A172 (cell line): ENCODE measurements around the gene SETD1A. TPM values are rescaled to one million over a fixed set of nuclear protein-coding genes. Genes with fewer than 3 reads are reported as not detected.

Source experiments
- DNase-seq: peaks from one replicate; pipeline ENCODE4 v3.0.0-alpha.2; 2015; ENCODE audit warnings: low spot score
- total RNA-seq: library from RNA; depleted of rRNA; stranded (reverse); fragments of >200 nt; shearing (Covaris generic); gene quantifications from 2 replicates; pipeline ENCODE4 v1.2.3, GENCODE V29; 2014; rRNA removed

The SETD1A gene
- total RNA-seq = 3.5 and 3.8 TPM in 2 replicates

DNA sequence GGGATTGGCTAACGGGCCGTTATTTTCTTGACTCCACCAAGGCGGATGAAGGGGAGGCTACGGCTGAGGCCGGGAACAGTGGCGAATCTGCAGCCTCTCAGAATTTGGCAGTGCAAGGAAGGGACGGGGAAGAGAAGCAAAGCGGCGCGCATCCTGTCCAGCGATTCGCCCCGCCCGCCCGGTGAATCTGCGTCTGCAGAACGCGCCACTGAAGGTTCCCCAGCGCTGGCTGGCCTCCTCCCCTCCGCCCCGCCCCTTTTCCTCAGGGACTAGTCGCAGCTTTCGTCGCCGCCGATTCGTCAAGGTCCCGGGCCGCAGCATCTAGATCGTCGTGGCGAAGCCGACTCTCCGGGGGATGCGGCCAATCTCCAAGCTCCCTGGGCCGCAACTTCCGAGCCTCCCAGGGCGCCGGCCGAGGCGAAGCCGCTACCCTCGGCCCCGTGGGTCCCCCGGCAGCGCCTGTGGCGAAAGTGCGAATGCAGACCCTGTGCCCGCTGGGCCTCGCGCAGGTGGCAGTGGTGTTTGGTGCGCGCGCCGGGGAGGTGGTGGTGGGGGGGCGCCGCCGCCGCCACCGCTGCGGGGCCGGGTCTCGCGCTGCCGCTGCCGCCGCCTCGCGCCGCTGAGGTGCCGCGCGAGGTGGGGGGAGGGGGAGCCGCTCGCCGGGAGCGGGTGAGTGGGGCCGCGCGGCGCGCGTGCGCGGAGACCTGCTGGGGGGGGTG is at the start of gene SETD1A:
SETD1A (plus strand) TSS at position 299 of the 719 bp plus-strand sequence. CDS start 978 bp downstream, outside the sequence.
- DNase-seq = peak; percentile 94

DNA sequence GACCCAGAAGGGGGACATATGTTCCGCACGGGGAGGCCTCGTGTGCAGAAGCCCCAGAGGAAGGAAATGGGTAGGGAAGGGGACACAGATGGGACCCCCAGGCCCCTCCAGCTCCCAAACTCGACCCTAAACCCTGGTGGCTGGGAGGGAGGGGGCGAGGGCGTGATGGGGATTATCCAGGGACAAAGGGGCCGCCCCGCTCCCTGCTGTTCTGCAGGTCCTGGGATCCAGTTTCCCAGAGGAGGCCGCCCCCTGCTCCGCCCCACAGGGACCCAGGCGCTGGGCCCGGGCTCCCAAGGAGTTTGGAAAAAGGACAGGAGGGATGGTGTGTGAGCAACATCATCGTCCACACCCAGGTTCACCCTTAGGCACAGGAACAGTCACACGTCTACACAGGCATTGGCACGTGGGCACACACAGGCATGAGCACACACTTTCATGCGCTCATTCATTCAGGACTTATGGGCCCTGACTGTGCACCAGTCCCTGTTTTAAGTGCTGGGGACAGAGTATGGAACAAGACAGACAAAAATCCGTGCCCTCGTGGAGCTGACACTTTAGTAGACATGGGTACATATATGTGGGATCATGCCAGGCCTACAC is 47.0 kb upstream of the SETD1A start:
- no peak for DNase-seq

DNA sequence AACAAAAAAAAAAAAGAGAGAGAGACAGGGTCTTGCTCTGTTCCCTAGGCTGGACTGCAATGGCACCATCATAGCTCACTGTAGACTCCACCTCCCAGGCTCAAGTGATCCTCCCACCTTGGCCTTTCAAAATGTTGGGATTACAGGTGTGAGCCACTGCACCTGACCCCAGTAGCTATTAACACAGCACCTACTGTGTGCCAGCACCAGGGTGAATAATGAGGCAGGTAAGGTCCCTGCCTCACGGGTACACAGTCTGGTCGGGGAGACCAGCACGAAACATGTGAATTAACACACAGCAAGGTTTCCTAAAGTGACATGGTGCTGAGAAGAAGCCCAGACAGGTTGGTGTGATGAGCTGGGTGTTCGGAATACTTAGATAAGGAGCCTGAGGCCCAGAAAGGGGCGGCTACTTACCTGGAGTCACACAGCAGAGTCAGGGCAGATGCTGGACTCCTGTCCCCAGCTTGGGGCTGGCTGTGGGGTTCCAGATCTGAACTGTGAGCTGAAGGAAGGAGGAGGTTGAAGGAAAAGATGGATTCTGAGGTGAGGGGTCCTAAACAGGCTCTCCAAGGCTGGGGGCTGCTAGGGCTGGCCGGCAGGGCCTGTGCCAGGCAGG is 44.7 kb upstream of the SETD1A start:
- no peak for DNase-seq

DNA sequence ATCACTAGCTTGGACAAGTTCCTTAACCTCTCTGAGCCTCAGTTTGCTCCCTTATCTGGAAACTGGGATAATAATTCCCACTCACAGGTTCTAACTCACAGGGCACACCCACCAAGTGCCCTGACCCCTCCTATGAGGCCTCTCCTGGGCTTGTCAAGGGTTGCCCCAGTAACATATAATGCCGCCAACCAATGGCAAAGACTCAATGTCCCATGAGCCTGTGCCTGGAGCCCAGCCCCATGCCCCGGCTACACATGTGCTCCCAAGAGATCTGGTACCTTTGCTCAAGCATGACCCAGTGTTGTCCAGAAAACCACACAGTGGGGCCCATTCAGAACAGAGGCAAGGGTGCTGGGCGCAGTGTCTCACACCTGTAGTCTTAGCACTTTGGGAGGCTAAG is 42.7 kb upstream of the SETD1A start:
- no peak for DNase-seq

DNA sequence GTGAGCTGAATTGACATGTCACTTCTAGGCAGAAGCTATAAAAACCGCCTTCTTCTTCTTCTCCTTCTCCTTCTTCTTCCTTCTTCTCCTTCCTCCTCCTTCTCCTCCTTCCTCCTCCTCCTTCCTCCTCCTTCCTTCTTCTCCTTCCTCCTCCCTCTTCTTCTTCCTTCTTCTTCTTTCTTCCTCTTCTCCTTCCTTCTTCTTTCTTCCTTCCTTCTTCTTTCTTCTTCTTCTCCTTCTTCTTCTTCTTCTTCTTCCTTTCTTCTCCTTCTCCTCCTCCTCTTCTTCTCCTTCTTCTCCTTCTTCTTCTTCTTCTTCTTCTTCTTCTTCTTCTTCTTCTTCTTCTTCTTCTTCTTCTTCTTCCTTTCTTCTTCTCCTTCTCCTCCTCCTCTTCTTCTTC is 38.9 kb upstream of the SETD1A start:
- no peak for DNase-seq

DNA sequence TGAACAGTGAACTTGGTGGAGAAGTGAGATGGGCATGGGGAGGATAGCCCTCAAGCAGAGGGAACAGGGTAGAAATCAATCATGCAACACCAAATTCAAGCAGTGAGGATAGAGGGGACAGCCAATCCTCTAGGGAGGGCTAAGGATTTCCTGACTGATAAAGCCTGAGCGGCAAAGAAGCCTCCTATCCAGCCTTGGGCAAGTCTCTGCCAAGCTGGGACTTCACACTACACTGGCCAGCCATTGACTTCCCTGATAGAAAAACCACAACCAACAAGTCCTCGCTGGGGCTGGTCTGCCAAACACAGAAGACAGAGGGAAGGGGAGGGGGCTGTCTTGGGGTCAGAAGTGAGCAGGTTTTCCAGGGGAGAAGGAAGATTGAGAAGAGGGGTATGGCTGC is 36.7 kb upstream of the SETD1A start:
- DNase-seq = no peak

DNA sequence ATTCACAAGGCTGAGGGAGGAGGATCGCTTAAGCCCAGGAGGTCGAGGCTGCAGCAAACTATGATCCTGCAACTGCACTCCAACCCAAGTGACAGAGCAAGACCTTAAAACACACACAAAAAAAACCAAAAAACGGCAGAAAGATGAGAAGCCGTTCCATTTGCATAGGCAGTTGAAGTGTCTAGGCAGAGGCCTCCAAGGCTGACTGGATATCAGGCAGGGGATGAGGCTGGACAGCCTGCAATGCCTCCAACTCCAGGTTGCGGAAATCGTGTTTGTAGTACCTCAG is 36.2 kb upstream of the SETD1A start:
- no peak for DNase-seq

DNA sequence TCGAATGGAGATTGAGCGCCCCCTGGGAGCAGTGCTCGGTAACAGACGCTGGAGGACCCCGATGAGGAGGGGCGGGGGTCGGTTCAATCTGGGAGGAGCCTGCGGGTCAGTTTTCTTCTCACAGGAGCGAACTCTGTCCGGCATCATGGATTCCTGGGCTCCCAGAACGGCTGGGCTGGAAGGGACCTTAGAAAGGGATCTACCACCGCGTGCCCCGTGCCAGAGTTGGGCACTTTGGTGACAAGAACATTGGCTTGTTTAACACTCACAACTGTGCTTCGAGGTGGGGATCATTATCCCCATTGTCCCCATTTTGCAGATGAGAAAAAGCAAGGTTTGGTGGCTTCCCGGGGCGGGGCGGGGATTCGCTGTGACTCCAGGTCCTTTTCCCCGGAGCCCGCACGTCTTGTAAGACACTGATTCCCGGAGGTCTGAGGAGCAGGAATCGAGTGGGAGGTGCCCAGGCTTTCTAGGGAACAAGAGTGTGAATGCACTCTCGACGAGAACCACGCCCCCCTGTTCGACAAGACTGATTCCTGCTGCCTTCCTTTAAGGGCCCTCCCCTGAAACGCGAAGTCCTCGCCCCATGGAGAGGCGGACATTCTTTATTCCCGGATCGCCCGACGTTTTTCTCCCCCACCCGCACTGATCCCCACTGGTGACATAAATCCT is 35.7 kb upstream of the SETD1A start:
- DNase-seq = peak; percentile 60

DNA sequence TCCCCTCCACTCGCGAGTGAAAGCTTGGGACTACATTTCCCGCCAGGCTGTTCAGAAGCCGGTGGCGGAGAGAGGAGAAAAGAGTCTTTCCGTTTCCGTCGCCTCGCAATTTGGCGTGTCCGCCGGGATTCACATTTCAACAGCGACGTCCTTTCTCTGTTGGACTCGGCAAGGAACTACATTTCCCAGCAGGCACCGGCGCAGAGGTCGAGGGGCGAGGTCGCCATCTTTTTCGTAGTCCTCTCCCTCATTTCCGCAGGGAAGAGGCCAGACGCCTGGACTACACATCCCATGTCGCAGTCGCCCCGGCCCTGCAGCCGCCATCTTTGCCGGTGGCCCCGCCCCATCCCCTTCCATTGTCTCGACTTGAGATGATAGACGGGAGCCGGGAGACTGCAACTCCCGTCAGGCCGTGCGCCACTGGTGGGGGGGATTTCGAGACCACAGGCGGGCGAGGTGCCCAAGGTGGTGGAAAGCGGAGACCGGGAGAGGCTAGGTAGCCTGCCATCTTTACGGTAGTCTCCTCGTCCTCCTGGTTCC is 35.1 kb upstream of the SETD1A start:
- peak; percentile 99 for DNase-seq

DNA sequence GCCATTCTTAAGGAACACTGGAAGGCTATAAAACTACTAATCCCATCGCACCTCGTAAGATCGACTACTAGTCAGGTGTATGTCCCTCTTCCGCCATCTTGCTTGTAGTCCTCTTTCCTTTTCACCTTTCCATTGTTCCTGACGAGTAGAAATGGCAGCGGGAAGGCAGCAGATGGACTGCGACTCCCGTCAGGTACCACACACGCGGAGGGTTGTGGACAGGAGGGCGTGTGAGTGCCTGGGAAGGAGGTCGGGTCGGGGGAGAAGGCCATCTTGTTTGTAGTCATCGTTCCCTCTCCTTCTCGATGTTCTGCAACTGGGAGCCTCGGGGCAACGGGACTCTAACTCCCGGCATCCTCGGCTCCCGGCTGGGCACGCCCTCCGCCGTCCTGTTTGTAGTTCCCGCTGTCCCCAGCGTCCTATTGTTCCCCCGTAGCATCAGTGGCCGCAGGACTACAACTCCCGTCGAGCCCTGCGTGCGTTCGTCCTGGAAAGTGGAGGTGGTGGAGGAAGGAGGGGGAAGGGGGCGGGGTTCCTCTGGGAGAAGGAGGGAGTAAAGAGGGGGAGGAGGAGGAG is 34.5 kb upstream of the SETD1A start:
- DNase-seq = peak; percentile 99

DNA sequence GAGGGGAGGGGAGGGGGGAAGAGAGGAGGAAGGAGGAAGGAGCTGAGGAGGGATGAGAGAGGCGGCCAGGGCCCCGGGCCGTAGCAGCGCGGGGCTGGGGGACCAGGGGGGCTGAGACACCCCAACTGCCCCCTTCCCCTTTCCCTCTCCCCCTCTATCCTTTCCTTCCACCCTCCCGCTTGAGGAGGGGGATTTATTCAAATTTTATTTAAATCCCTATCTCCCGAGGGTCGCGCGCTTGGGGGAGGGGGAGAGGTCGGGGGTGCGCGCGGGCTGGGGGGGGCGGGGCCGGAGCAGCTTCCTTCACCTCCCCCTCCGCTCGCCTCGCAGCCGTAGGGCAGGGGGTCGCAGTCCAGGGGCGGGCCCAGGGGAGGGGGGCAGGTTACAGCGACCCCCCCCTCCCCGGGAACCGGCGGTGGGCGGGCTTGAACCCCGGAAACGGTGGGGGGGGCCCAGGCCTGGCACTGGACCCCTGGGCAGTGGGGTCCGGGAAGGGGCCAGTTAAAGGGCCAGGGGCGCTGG is 33.9 kb upstream of the SETD1A start, which contains the start of gene FBXL19:
FBXL19 (plus strand) TSS at position 19 of the 522 bp plus-strand sequence. CDS start 2,183 bp downstream, outside the sequence.
- no peak for DNase-seq

DNA sequence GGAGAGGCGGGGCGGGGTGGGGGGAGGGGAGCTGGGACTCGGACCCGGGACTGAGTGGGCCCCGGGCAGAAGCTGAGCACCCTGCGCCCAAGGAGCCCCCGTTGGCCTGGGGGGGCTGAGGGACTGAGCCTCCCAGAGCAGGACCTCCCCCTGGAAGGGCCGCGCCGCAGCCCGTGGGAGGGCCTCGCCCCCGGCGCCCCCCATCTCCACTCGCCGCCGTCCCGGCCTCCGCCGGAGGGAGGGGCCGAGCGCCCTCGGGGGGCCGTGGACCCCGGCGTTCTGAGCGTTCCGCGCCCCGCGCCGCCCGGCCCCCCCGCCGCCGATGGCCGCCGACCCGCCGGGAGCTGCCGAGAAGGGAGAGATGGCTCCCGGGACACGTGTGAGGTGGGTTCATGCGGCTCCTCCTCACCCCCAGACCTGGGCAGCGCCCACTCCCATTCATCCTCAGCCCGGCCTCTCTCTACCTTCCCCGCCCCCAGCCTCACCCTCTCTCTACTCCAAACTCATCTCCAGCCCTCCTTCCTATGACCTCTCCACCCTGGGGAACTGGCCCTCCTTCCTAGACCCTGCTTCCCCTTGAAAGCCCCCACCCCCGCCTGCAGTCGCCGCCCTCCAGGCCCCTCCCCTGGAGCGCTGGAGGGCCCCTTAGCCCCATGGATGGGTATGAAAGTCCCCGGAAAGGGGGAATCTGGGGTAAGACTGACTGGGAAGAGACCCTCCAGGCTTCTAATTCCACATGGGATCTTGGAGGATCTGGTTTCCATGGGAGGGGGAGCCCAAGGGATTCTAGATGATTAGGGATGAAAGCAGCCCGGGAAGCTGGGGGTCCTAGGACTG is 33.3 kb upstream of the SETD1A start:
- no peak for DNase-seq

DNA sequence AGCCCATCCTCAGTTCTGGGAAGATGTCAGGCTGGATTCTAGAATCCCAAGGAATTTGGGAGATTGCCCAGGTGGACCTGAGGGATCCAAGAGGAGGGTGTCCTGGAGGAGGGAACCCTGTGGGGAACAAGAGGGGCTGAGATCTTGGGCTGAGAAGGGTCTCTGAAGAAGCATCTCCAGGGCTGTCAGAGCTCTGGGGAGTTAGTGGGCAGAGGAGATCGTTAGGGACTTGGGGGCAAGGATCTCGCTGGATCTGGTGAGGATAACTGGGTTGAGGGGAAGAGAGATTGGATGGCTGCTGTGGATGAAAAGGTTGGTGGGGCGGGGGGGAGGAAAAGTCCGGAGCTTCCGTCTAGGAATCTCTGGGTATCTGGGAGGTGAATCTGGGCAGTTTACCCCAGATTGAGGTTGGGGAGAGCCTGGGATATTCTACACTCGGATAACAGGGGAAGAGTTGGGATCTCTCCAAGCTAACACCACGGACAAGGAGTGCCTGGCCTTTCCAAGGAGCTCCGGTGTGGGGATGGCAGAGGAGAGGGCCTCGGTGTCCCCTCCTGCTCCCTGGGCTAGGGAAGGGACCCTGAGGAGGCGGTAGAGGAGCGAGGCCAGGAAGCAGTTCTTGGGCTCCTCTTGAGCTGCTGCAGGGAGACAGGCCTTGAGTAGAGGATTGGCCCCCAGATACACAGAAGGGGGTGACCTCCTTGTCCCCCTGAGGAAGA is 32.5 kb upstream of the SETD1A start:
- no peak for DNase-seq

DNA sequence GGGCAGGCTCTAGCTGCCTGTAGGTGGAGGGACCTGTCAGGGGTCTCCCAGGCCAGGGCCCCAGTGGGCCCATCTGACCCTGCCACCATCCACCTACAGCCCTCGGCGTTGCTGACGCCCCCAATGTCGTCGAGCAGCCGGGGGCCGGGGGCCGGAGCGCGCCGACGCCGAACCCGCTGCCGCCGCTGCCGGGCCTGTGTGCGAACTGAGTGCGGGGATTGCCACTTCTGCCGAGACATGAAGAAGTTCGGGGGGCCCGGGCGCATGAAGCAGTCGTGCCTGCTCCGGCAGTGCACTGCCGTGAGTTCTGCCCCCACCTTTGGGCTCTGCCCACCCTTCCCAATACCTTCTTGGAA is 31.9 kb upstream of the SETD1A start:
- no peak for DNase-seq

DNA sequence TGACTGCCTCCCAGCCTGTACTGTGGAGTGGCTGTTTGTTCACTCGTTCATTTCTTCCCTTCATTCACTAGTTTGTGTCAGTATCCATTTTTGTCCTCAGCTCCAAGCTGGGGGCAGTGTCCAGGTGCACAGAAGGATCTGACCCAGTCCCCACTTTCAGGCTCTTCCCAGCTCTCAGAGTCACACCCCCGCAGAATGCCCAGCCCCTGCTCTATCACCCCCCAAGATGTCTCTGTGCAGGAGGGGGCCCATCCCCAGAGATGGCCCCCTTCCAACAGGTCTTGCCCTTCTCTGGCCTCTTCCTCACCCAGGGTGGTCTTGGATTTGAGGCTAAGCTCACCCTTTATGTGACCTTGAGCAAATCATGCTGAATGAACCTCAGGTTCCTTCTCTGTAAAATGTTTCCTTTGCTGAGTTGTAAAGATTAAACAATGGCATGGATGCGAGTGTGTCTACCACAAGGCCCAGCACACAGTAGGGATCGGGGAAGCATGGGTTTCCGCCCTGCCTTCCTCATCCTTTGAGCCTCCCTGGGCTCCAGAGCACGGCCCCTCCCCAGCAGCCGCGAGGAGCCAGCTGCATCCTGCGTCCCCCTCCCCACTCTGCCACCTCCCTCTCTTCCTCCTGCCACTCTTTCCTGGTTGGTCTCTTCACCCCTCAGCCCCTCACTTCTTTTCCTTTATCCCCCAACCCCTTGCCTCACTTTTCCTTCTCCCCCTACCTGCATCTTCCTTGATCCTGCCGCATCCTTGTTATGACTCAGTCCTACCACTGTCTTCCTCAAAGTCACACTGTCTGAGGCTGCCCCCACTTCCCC is 31.4 kb upstream of the SETD1A start:
- DNase-seq = no peak

DNA sequence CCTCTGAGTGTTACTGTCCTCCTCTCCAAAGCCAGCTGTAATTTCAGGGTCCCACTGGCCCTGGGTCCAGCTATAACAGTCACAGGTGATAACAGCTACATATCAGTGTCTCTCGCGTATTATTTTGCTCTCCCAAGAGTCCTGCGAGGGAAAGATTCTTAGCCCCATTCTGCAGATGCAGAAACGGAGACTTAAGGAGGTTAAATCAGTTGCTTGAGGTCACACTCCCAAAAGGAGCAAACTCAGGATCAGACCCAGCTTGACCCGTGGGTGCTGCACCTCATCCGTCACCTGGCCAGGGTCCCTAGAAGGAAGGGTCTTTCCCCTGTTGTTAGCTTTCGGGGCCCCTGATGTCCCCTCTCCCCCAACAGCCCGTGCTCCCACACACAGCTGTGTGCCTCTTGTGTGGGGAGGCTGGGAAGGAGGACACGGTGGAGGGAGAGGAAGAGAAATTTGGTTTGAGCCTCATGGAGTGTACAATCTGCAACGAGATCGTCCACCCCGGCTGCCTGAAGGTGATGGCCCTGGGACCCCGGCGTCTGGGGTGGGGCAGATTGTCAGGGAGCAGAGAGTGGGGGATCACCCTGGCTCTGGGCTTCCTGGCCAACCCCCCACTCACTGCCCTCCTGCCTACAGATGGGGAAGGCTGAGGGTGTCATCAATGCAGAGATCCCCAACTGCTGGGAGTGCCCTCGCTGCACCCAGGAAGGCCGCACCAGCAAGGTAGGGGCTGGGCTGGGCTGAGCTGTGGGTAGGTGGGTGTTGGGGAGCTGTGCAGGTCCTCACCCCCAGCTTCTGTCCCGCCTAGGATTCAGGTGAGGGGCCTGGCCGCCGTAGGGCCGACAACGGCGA is 30.4 kb upstream of the SETD1A start:
- no peak for DNase-seq

DNA sequence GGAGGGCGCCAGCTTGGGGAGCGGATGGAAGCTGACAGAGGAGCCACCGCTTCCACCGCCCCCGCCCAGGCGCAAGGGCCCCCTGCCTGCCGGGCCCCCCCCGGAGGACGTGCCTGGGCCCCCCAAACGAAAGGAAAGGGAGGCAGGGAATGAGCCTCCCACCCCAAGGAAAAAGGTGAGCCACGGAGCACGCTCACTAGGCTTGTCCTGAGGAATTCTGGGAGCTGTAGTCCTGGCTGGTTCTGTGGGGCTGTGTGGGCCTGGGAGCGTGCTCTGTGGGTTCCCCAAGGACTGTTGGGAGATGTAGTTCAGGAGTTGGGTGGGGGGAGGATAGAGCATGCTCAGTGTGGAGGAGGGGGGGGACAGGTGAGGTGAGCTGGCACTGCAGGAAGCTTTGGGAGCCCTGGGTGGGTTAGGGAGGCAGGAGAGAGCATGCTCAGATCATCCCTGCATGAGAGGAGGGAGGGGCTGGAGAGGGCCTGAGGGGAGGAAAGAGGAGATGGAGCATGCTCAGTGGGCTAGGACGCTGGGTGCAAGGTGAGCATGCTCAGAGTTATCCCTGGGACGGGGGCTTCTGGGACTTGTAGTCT is 29.7 kb upstream of the SETD1A start:
- DNase-seq = peak; percentile 56

DNA sequence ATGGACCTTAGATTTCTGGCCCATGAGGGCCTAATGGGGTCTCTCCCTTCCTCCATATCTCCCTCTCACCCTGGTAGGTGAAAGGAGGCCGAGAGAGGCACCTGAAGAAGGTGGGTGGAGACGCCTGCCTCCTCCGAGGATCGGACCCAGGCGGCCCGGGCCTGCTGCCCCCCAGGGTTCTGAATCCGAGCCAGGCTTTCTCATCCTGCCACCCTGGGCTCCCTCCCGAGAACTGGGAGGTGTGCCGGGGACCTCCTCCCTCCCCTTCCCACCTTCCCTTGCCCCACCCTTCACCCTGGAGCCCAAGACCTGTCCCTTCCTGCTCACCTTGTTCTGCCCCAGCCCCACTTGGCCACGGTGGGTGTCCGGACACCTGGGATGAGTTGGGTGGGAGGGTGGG is 29.2 kb upstream of the SETD1A start:
- no peak for DNase-seq
